ENCODE results near the gene CUZD1.

DNA sequence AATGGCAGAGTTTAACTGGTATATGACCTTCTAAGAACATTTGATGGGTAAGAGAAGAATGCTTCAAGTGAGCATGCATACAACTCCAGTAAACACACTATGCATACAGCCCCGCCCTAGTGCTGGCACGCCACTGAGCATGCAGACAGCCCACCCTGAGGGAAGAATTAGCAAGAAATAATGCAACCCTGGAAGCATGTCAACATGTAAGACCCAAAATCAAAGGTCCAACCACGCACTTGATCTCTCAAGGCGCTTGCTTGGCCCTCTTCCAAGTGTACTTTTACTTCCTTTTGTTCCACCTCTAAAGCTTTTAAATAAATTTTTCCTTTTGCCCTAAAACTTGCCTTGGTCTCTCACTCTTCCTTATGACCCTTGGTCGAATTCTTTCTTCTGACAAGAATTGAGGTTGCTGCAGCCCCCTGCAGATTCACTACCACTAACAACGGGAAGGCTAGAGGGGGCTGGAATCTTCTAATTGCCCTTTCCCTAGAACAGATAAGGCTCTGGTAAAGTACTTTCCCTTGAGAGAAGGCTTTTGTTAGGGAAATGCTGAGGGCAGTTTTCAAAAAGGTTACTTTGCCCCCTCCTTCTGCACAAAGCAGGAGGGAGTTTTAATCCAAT lies 30.3 kb upstream of the CUZD1 start:
- TF ChIP-seq CTCF (conservative IDR thresholded peaks at IDR 0.05; ENCODE audit: low read depth, low read length) = no peak
- no peak for TF ChIP-seq EZH2 (IDR thresholded peaks at IDR 0.05; ENCODE audit: borderline replicate concordance, low read depth, low read length, poor library complexity, severe bottlenecking)
